H9 (cell line): ENCODE results near the gene FKBP4. TPM values are rescaled to one million over a fixed set of nuclear protein-coding genes. Genes with fewer than 3 reads are reported as not detected.

ENCODE experiments used
- DNase-seq: peaks from one replicate; pipeline ENCODE4 v3.0.0-alpha.2; 2017
- H2AFZ ChIP-seq: one replicate; pipeline ENCODE4 v1.6.1; 2013; ENCODE audit warnings: mild to moderate bottlenecking, low read length, control low read depth, moderate library complexity
- H2AK5ac ChIP-seq: 2 replicates; pipeline ENCODE4 v1.6.1; 2013; ENCODE audit warnings: low read length, control low read depth, mixed read lengths; ENCODE audit not compliant: insufficient read length
- H2BK120ac ChIP-seq: one replicate; pipeline ENCODE4 v1.6.1; 2013; ENCODE audit warnings: low read depth, mild to moderate bottlenecking, low read length, control low read depth, inconsistent platforms; ENCODE audit not compliant: poor library complexity, severe bottlenecking
- H2BK12ac ChIP-seq: 2 replicates; pipeline ENCODE4 v1.6.1; 2013; ENCODE audit warnings: low read length, control low read depth, mixed read lengths, low read depth; ENCODE audit not compliant: insufficient read length
- H2BK15ac ChIP-seq: 2 replicates; pipeline ENCODE4 v1.6.1; 2013; ENCODE audit warnings: low read depth, low read length, control low read depth
- H2BK20ac ChIP-seq: one replicate; pipeline ENCODE4 v1.6.1; 2013; ENCODE audit warnings: low read depth, mild to moderate bottlenecking, low read length, control low read depth, inconsistent platforms; ENCODE audit not compliant: poor library complexity, severe bottlenecking
- H2BK5ac ChIP-seq: 2 replicates; pipeline ENCODE4 v1.6.1; 2013; ENCODE audit warnings: low read length, control low read depth, mixed read lengths; ENCODE audit not compliant: insufficient read length
- H3K14ac ChIP-seq: 2 replicates; pipeline ENCODE4 v1.6.1; 2013; ENCODE audit warnings: low read length, control low read depth; ENCODE audit not compliant: insufficient read depth
- H3K18ac ChIP-seq: 2 replicates; pipeline ENCODE4 v1.6.1; 2013; ENCODE audit warnings: low read depth, mild to moderate bottlenecking, mixed read lengths, low read length, control low read depth; ENCODE audit not compliant: insufficient read length
- H3K23ac ChIP-seq: 2 replicates; pipeline ENCODE4 v1.6.1; 2013; ENCODE audit warnings: low read length, control low read depth, mixed read lengths, low read depth; ENCODE audit not compliant: insufficient read length
- H3K23me2 ChIP-seq: 2 replicates; pipeline ENCODE4 v1.6.1; 2013; ENCODE audit warnings: low read depth, mild to moderate bottlenecking, mixed read lengths, low read length, control low read depth; ENCODE audit not compliant: insufficient read length, poor library complexity, severe bottlenecking
- H3K27ac ChIP-seq: 2 replicates; pipeline ENCODE4 v1.5.1; 2013; ENCODE audit warnings: low read length, control low read depth, mixed read lengths, low read depth; ENCODE audit not compliant: insufficient read length
- H3K27me3 ChIP-seq: 2 replicates; pipeline ENCODE4 v1.6.1; 2013; ENCODE audit warnings: low read length, control low read depth, inconsistent platforms; ENCODE audit not compliant: insufficient read depth
- H3K4ac ChIP-seq: 2 replicates; pipeline ENCODE4 v1.6.1; 2013; ENCODE audit warnings: low read depth, mild to moderate bottlenecking, control low read depth, inconsistent platforms, low read length, moderate library complexity
- H3K4me1 ChIP-seq: 2 replicates; pipeline ENCODE4 v1.6.1; 2013; ENCODE audit warnings: low read length, control low read depth, inconsistent platforms; ENCODE audit not compliant: insufficient read depth
- H3K4me2 ChIP-seq: 2 replicates; pipeline ENCODE4 v1.6.1; 2013; ENCODE audit warnings: low read length, control low read depth, mixed read lengths; ENCODE audit not compliant: insufficient read length, insufficient read depth
- H3K56ac ChIP-seq: 2 replicates; pipeline ENCODE4 v1.6.1; 2013; ENCODE audit warnings: low read depth, mild to moderate bottlenecking, mixed read lengths, low read length, control low read depth; ENCODE audit not compliant: insufficient read length
- H3K79me1 ChIP-seq: 2 replicates; pipeline ENCODE4 v1.6.1; 2013; ENCODE audit warnings: low read depth, mild to moderate bottlenecking, moderate library complexity, low read length, control low read depth, inconsistent platforms; ENCODE audit not compliant: insufficient read depth, poor library complexity, severe bottlenecking
- H3K79me2 ChIP-seq: 2 replicates; pipeline ENCODE4 v1.6.1; 2013; ENCODE audit warnings: low read length, control low read depth, inconsistent platforms; ENCODE audit not compliant: insufficient read depth
- H3K9ac ChIP-seq: 2 replicates; pipeline ENCODE4 v1.6.1; 2013; ENCODE audit warnings: low read length, control low read depth, mixed read lengths; ENCODE audit not compliant: insufficient read length; ENCODE audit errors: extremely low read depth
- H3K9me3 ChIP-seq: one replicate; pipeline ENCODE4 v1.6.1; 2013; ENCODE audit warnings: low read depth, low read length, inconsistent platforms; ENCODE audit not compliant: control insufficient read depth
- H3T11ph ChIP-seq: one replicate; pipeline ENCODE4 v1.6.1; 2013; ENCODE audit warnings: mild to moderate bottlenecking, low read length, control low read depth, inconsistent platforms
- H4K20me1 ChIP-seq: one replicate; pipeline ENCODE4 v1.6.1; 2013; ENCODE audit not compliant: control insufficient read depth, insufficient read length, insufficient read depth
- H4K5ac ChIP-seq: 2 replicates; pipeline ENCODE4 v1.6.1; 2013; ENCODE audit warnings: low read depth, mild to moderate bottlenecking, mixed read lengths, low read length, control low read depth; ENCODE audit not compliant: insufficient read length
- H4K8ac ChIP-seq: replicated peaks from 2 replicates; pipeline ENCODE4 v1.6.1; 2013; ENCODE audit warnings: low read length, control low read depth, mixed read lengths, low read depth; ENCODE audit not compliant: insufficient read length
- H4K91ac ChIP-seq: 2 replicates; pipeline ENCODE4 v1.6.1; 2013; ENCODE audit warnings: low read depth, mild to moderate bottlenecking, moderate library complexity, mixed read lengths, low read length, control low read depth; ENCODE audit not compliant: insufficient read length
- H3K27ac Mint-ChIP-seq, 3 experiments: 2 replicates in 2 of 3; 3 replicates in 1 of 3; pipeline ENCODE4 v1.8.0; 2020 to 2021; ENCODE audit warnings: mixed read lengths in 3 of 3, mild to moderate bottlenecking in 1 of 3, moderate library complexity in 1 of 3
- H3K27me3 Mint-ChIP-seq: 2 replicates; pipeline ENCODE4 v1.8.0; 2021; ENCODE audit warnings: low read depth, mild to moderate bottlenecking, moderate library complexity, mixed read lengths
- H3K36me3 Mint-ChIP-seq, 3 experiments: 2 replicates in 2 of 3; 3 replicates in 1 of 3; pipeline ENCODE4 v1.8.0; 2020 to 2021; ENCODE audit warnings: low read depth in 3 of 3, mixed read lengths in 3 of 3; ENCODE audit not compliant: insufficient read depth in 1 of 3
- H3K4me1 Mint-ChIP-seq, 2 experiments: 2 replicates each; pipeline ENCODE4 v1.8.0; 2020; ENCODE audit warnings: mixed read lengths in 2 of 2
- H3K4me3 Mint-ChIP-seq, 2 experiments: 2 replicates in 1 of 2; 3 replicates in 1 of 2; pipeline ENCODE4 v1.8.0; 2020 to 2021; ENCODE audit warnings: mild to moderate bottlenecking in 2 of 2, mixed read lengths in 2 of 2, moderate library complexity in 1 of 2
- H3K9me3 Mint-ChIP-seq, 2 experiments: 2 replicates in 1 of 2; 3 replicates in 1 of 2; pipeline ENCODE4 v1.8.0; 2020; ENCODE audit warnings: mild to moderate bottlenecking in 2 of 2, mixed read lengths in 2 of 2, moderate library complexity in 1 of 2
- CTCF ChIP-seq: fragments of 200-600 bp; sonication (generic); conservative IDR thresholded peaks from 3 replicates; pipeline ENCODE4 v1.8.0; 2021; ENCODE audit warnings: antibody characterized with exemption, mild to moderate bottlenecking
- WGBS: extraction: QIAGEN DNeasy Blood & Tissue Kit; methylation state at CpG from one replicate; pipeline ENCODE4 v1.1.7; 2013; ENCODE audit warnings: missing lambda C conversion rate, low lambda C conversion rate, mixed read lengths; ENCODE audit not compliant: insufficient read length; ENCODE audit errors: extremely low coverage; 5-methylcytosine and 5-hydroxymethylcytosine counted together
- total RNA-seq: library from RNA; stranded (reverse); gene quantifications from 2 replicates; pipeline ENCODE4 v1.2.1, GENCODE V29; 2021

Gene FKBP4
- total RNA-seq, 1 experiment from 2014 or later, result 221 TPM

GRCh38 chr12:2800046-2800570, 5.3 kb downstream of the FKBP4 start:
- no peak overlapping the region for H2AFZ ChIP-seq
- H3K27ac Mint-ChIP-seq, result no peak overlapping the region
- H3K4me1 ChIP-seq, result no peaks in the 10 kb centered on the region
- H3K56ac ChIP-seq, result no peak overlapping the region
- no peak overlapping the region for H4K8ac ChIP-seq
- no peak overlapping the region for H3T11ph ChIP-seq
- no peak overlapping the region for H3K4ac ChIP-seq
- peaks cover 8% of the 10 kb centered on the region; the same call in 1 of the 2 replicates for H3K79me2 ChIP-seq
- no peaks in the 10 kb centered on the region for H3K79me1 ChIP-seq
- H4K91ac ChIP-seq, result no peak overlapping the region
- H2BK120ac ChIP-seq, result no peak overlapping the region
- H3K27ac ChIP-seq, result no peak overlapping the region
- H3K18ac ChIP-seq, result no peak overlapping the region
- no peak overlapping the region for H3K4me2 ChIP-seq
- H2AK5ac ChIP-seq, result no peak overlapping the region
- no peak overlapping the region for H3K9ac ChIP-seq
- H2BK20ac ChIP-seq, result no peak overlapping the region
- peaks cover 0 to 3% of the 10 kb centered on the region in 2 experiments; a peak in 2 of 5 replicates for H3K9me3 Mint-ChIP-seq
- no peak for DNase-seq
- no peak overlapping the region for H3K14ac ChIP-seq
- H3K4me1 Mint-ChIP-seq, result peaks cover 9 to 15% of the 10 kb centered on the region in 2 experiments
- no peaks in the 10 kb centered on the region for H4K20me1 ChIP-seq
- no peaks in the 10 kb centered on the region for H3K9me3 ChIP-seq
- H2BK5ac ChIP-seq, result no peak overlapping the region
- no CpG with 5 or more reads among the region's 3 CpGs for WGBS
- peaks cover 6% of the 10 kb centered on the region for H3K23me2 ChIP-seq
- H3K27me3 Mint-ChIP-seq, result no peaks in the 10 kb centered on the region
- no peak overlapping the region for H3K23ac ChIP-seq
- peaks cover 73 to 92% (median 90%) of the 10 kb centered on the region in 3 experiments for H3K36me3 Mint-ChIP-seq
- H3K27me3 ChIP-seq, result no peaks in the 10 kb centered on the region
- no peak for TF ChIP-seq CTCF
- no peak overlapping the region for H3K4me3 Mint-ChIP-seq
- no peak overlapping the region for H2BK12ac ChIP-seq
- no peak overlapping the region for H4K5ac ChIP-seq
- H2BK15ac ChIP-seq, result no peak overlapping the region
